IPS DF 4.7 (cell line): ENCODE results near the gene CUL5.
"Not testable (repeated sequence)": the region's sequence is repeated elsewhere in the genome, so short reads cannot be mapped to it uniquely, and the experiment has no call there.

ENCODE experiments used
- DNase-seq: peaks from one replicate; pipeline ENCODE4 v3.0.0-alpha.2; 2013; ENCODE audit warnings: low spot score; ENCODE audit errors: extremely low read depth

The CUL5 gene

GRCh38 chr11:108019870-108020540 is 11.3 kb downstream of the CUL5 start:
- no peak for DNase-seq

GRCh38 chr11:108025387-108026080 is 16.8 kb downstream of the CUL5 start:
- DNase-seq, result no peak

- no peak for DNase-seq
Measured at GRCh38 chr11:108027057-108027456, 18.4 kb downstream of the CUL5 start.

GRCh38 chr11:108028822-108029441 is 20.2 kb downstream of the CUL5 start:
- DNase-seq, result not testable (repeated sequence)

- not testable (repeated sequence) for DNase-seq
Measured at GRCh38 chr11:108031604-108032003, 22.9 kb downstream of the CUL5 start.

- DNase-seq, result no peak
Measured at GRCh38 chr11:108032800-108033199, 24.1 kb downstream of the CUL5 start.

- no peak for DNase-seq
Measured at GRCh38 chr11:108034034-108034433, 25.3 kb downstream of the CUL5 start.

GRCh38 chr11:108034952-108035351 is 26.3 kb downstream of the CUL5 start:
- no peak for DNase-seq

- no peak for DNase-seq
Measured at GRCh38 chr11:108035690-108036089, 27.0 kb downstream of the CUL5 start.

- DNase-seq, result no peak
Measured at GRCh38 chr11:108037211-108037610, 28.5 kb downstream of the CUL5 start.

- DNase-seq, result no peak
Measured at GRCh38 chr11:108037636-108038035, 28.9 kb downstream of the CUL5 start.

GRCh38 chr11:108048269-108048668 is 39.6 kb downstream of the CUL5 start:
- DNase-seq, result no peak

- no peak for DNase-seq
Measured at GRCh38 chr11:108062336-108062735, 53.6 kb downstream of the CUL5 start.

GRCh38 chr11:108063410-108063809 is 54.7 kb downstream of the CUL5 start:
- DNase-seq, result no peak

GRCh38 chr11:108069947-108070346 is 61.2 kb downstream of the CUL5 start:
- no peak for DNase-seq

GRCh38 chr11:108084811-108085210 is 76.1 kb downstream of the CUL5 start:
- DNase-seq, result no peak

GRCh38 chr11:108085672-108086071 is 77.0 kb downstream of the CUL5 start:
- DNase-seq, result no peak

GRCh38 chr11:108092134-108092533 is 83.4 kb downstream of the CUL5 start:
- DNase-seq, result no peak

GRCh38 chr11:108093128-108093904 is 84.6 kb downstream of the CUL5 start:
- no peak for DNase-seq

- DNase-seq, result no peak
Measured at GRCh38 chr11:108097179-108097578, 88.5 kb downstream of the CUL5 start.

GRCh38 chr11:108101090-108101775 is 92.5 kb downstream of the CUL5 start:
- DNase-seq, result no peak
